Subcutaneous abdominal adipose tissue (tissue), 5 donors: ENCODE measurements around the gene CALD1.
A peak's percentile ranks its signal among the peaks of the same experiment; 100 is the strongest.

Experiments
- H3K27ac ChIP-seq: one replicate; pipeline ENCODE4 v1.7.0; 2013; ENCODE audit warnings: low read depth, mild to moderate bottlenecking, inconsistent platforms, low read length, moderate library complexity
- H3K27me3 ChIP-seq, 5 donors: one replicate each; pipeline ENCODE4 v1.7.0; 2013; ENCODE audit warnings: low read length in 5 of 5, inconsistent platforms in 1 of 5; ENCODE audit not compliant: control insufficient read depth in 5 of 5, insufficient read depth in 4 of 5
- H3K36me3 ChIP-seq, 5 donors: one replicate each; pipeline ENCODE4 v1.7.0; 2013; ENCODE audit warnings: low read length in 5 of 5; ENCODE audit not compliant: control insufficient read depth in 5 of 5, insufficient read depth in 5 of 5
- H3K4me1 ChIP-seq, 5 donors: one replicate each; pipeline ENCODE4 v1.7.0; 2013; ENCODE audit warnings: low read length in 5 of 5, mild to moderate bottlenecking in 3 of 5, moderate library complexity in 1 of 5; ENCODE audit not compliant: control insufficient read depth in 5 of 5, insufficient read depth in 5 of 5
- H3K4me3 ChIP-seq, 5 donors: one replicate each; pipeline ENCODE4 v1.7.0; 2013; ENCODE audit warnings: low read length in 5 of 5, low read depth in 1 of 5
- H3K9ac ChIP-seq, 5 donors: one replicate each; pipeline ENCODE4 v1.7.0; 2013; ENCODE audit warnings: low read length in 5 of 5, mild to moderate bottlenecking in 4 of 5, moderate library complexity in 3 of 5
- H3K9me3 ChIP-seq, 5 donors: one replicate each; pipeline ENCODE4 v1.7.0; 2013; ENCODE audit warnings: low read length in 5 of 5; ENCODE audit not compliant: control insufficient read depth in 5 of 5
- donor health status: healthy.
- donor health status: healthy.
- donor health status: healthy.
- donor health status: healthy.
- donor health status: healthy.

CALD1 gene

DNA sequence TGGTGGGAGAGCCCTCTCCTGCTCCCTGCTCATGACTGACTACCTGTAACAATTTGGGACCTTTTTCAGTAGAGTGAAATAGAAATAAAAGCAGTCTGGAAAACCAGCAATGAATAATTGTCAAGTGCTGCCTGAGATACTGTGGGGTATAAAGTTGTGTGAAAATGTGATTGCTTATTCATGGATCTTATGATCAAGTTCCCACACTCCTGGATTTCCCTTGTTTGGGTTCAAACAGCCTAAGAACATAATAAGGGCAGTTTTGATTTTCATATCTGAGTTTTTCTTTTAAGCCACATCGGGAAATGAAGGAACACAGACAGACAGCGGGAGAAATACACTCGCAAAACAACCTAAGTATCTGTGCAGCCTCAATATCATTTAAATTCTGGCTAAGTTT, 52.9 kb downstream of the CALD1 start:
- Histone ChIP-seq H3K27ac (no peak overlapping the region), H3K27me3 (no peaks in the 10 kb centered on the region), H3K9me3 (no peaks in the 10 kb centered on the region), H3K4me1 (peaks cover 4 to 15% (median 6%) of the 10 kb centered on the region in 5 donors), H3K9ac (no peak overlapping the region), H3K4me3 (no peak overlapping the region), H3K36me3 (no peaks in the 10 kb centered on the region)

DNA sequence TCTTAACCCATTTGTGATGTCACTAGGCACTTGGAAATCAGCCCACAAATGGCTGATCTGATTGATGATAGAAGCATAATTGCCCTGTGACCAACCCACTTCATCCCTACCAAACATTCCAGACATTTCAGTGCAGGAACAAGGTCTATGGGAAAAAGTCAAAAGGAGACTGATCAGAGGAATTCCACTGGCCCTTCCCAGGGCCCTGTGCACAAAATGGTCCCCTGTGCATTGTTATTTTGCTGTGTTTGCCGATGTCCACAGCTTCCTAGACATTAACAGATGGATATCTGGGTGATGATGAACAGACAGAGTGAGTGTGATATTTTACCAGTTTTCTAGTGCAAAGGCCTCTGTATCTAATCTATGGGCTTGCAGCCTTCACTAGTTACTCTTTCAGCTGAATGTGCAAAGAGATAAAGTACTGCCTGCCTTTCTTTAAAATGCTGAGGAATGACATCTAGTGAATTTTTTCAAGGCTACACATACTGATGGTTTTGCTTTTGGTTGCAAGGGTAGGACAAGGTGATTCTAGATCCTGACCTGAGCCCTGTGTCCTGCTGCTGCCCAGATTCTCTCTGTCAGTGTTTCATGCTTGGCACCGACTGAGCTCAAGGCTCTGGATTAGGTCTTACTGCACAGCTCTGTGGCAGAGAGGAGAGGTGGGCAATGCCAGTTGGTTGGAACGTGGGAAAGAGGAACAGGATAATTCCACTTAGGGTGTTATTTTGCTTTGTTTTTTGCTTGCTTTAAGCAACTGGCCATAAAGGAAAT, 55.4 kb downstream of the CALD1 start:
- Histone ChIP-seq H3K27me3 (no peaks in the 10 kb centered on the region), H3K9me3 (no peaks in the 10 kb centered on the region), H3K9ac (no peak overlapping the region), H3K36me3 (no peaks in the 10 kb centered on the region), H3K4me1 (peaks cover 0 to 8% (median 5%) of the 10 kb centered on the region in 5 donors), H3K27ac (no peak overlapping the region), H3K4me3 (no peak overlapping the region)

DNA sequence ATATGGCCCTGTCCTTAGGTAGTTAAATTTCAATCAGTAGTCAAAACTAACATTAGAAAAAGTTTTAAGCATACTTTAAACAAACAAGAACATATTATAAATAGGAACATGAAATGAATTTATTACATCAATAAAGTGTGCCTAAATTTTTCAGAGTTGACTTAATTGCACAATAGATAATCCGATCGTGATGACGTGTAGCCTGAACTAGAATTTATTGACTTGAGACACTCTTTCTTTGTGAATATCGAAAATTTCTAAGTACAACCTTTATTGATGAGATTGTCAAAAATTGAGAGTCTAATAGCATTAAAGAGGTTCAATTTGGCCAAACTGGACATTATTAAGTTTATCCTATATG, 56.0 kb downstream of the CALD1 start:
- Histone ChIP-seq H3K9ac (no peak overlapping the region), H3K4me1 (peaks cover 0 to 8% (median 5%) of the 10 kb centered on the region in 5 donors), H3K4me3 (no peak overlapping the region), H3K36me3 (no peaks in the 10 kb centered on the region), H3K27ac (no peak overlapping the region), H3K27me3 (no peaks in the 10 kb centered on the region), H3K9me3 (no peaks in the 10 kb centered on the region)

DNA sequence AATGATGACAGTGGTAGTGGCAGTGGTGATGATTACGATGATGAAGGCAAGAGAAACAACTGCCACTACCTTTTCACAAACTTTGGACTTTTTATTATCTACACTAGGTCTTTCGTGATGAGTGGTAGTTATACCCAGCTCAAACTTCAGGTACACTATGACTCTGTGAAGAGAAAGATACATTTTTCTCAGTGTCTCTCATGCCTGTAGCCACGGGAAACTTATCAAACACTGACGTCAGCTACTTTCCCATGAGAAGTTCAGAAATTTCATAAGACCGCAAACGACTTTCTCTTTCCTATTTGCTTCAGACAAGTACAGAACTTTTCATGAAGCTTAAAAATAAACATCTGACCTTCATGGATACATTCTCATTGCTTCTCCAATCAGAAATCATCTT, 57.0 kb downstream of the CALD1 start:
- Histone ChIP-seq H3K9me3 (no peaks in the 10 kb centered on the region), H3K36me3 (no peaks in the 10 kb centered on the region), H3K27ac (peak overlapping the region; percentile 3), H3K4me1 (peaks cover 0 to 8% (median 5%) of the 10 kb centered on the region in 5 donors), H3K27me3 (no peaks in the 10 kb centered on the region), H3K9ac (no peak overlapping the region), H3K4me3 (no peak overlapping the region)

DNA sequence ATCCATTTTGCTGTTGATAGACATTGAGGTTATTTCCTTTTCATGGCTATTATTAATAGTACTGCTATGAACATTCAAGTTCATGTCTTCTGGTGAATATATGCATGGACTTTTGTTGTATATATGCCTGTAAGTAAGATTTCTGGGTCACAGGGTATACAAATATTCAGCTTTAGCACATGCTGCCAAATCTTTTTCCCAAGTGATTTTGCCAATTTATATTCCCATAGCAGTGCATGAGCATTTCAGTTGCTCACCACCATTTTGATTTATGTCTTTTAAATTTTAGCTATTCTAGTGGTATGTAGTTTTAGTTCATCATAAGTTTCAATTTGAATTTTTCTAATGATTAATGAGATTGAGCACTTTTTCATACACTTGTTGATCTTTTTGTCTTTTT, 59.9 kb downstream of the CALD1 start:
- Histone ChIP-seq H3K9me3 (no peaks in the 10 kb centered on the region), H3K4me3 (no peak overlapping the region), H3K36me3 (peaks cover 0 to 3% (median 1%) of the 10 kb centered on the region in 5 donors), H3K27ac (no peak overlapping the region), H3K4me1 (peaks cover 5 to 14% (median 11%) of the 10 kb centered on the region in 5 donors), H3K9ac (no peak overlapping the region), H3K27me3 (no peaks in the 10 kb centered on the region)

DNA sequence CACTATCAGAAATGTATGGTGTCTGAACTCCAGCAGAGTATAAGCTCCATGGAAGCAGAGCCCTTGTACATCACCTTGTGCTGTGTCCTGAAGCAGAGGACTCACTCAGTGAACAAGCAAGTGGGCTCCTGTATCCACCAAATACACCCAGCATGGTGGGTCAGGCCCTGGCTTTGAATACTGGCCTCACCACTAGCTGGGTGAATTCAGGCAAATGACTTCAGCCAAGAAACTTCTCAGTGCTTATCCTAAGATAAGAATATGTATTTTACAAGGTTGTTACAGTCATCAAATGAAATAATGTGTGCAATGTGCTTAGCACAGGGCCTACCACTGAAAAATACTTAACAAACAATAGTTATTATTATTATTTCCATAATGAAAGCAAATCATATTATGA, 62.6 kb downstream of the CALD1 start:
- H3K4me3 ChIP-seq, result no peak overlapping the region
- H3K9me3 ChIP-seq, result no peaks in the 10 kb centered on the region
- H3K27me3 ChIP-seq, result no peaks in the 10 kb centered on the region
- peaks cover 5 to 9% (median 6%) of the 10 kb centered on the region in 5 donors for H3K4me1 ChIP-seq
- no peak overlapping the region for H3K27ac ChIP-seq
- peaks cover 0 to 16% (median 5%) of the 10 kb centered on the region in 5 donors for H3K36me3 ChIP-seq
- no peak overlapping the region for H3K9ac ChIP-seq

DNA sequence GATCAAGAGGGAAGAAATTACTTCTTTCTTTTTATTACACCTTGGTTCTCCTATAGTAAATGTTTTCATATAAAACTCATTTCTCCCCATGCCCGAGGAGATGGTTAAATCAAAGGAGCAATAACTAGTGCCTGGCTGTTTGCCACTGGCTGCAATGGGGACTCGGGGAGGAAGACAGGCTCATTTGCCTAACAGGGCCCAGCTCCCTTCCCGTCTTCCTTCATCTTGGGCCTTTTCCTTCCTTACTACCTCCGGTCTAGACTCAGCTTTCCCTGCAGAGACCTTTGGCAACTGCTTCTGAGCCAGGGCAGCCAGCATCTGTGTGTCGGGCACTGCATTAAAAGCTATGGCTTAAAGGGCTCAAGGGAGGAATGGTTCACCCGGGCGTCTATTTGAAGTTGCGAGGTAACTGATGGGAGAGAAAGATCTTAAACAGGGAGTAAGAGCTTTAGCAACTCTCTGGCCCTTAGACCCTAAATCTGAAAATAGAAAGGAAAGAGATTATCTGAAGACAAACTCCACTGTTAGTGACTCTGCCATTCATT, 63.5 kb downstream of the CALD1 start:
- no peak overlapping the region for H3K27ac ChIP-seq
- peaks cover 5 to 17% (median 6%) of the 10 kb centered on the region in 5 donors for H3K4me1 ChIP-seq
- H3K9ac ChIP-seq, result no peak overlapping the region
- no peaks in the 10 kb centered on the region for H3K9me3 ChIP-seq
- H3K27me3 ChIP-seq, result no peaks in the 10 kb centered on the region
- peaks cover 0 to 16% (median 5%) of the 10 kb centered on the region in 5 donors for H3K36me3 ChIP-seq
- H3K4me3 ChIP-seq, result no peak overlapping the region

DNA sequence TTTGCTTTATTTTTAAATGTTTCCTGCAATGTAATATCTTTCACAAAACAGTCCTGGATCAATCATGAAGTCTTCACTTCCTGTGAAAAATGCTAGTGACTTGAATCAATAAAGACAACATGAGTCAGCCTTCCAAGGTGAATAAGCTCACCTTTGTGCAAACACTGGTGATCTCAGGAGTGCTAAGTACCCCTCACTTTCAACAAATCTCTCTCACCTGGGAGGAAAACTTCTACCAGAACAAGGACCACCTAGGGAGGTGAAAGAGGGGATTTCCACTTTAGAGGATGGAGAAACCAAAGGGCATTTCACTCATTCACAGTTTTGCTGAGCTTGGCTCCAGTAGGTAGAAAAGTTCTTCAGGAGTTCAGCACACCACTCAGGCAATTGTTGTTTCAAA, 64.8 kb downstream of the CALD1 start:
- Histone ChIP-seq H3K9ac (no peak overlapping the region), H3K4me1 (peaks cover 5 to 23% (median 6%) of the 10 kb centered on the region in 5 donors), H3K36me3 (peaks cover 0 to 16% (median 5%) of the 10 kb centered on the region in 5 donors), H3K27me3 (no peaks in the 10 kb centered on the region), H3K27ac (no peak overlapping the region), H3K4me3 (no peak overlapping the region), H3K9me3 (no peaks in the 10 kb centered on the region)

DNA sequence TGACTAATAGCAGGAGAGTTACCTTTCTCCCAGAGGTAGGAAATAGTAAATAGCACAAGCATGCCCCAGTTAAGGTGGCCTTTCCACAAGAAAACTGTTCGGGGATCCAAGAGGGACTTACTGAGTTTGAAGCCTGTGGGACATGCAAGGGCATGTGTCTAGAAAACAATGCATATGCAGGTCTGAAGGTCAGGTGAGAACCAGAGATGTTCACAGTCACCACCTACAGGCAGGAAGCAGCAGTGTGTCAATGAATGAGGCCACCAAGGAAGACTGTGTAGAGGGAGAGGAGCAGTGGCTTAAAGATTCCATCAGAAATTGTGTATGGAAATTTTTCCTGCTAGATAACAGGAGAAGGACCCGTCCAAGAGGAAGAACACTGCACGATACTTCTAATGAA, 66.0 kb downstream of the CALD1 start:
- H3K27ac ChIP-seq, result no peak overlapping the region

DNA sequence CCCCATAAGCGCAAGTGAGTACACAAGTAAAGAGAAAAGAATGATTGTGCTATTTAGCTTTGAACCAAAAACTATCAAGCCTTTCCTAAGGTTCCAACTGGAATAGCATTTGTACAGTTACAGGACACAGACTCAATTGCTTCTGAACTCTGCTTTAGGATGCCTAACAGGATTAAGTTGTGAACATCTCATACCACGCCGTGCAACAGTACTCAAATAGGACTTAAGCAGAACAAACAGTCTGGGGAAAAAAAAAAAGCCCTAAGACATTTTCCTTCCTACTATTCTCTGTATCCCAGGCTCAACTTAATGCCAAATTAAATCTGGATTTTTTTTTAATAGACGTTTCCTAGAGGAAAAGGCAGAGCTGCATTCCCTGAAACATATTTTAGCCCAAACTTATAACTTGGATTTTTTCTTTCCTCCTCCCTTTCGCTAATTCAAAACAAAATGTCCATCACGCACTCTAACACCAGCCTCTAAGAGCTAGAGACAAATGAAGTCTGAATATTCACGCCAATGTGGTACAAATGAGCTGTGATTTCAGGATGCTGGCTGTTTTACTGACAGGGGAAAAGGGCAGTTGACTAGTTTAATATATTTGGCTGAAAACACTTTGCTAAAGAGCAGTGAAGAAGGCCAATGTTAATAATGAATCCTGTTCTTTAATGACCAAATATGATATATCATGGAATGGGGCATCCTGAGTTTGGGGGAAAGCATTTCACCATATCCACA, 68.6 kb downstream of the CALD1 start:
- H3K27ac ChIP-seq, result no peak overlapping the region
- no peak overlapping the region for H3K4me3 ChIP-seq
- H3K27me3 ChIP-seq, result no peaks in the 10 kb centered on the region
- no peak overlapping the region for H3K9ac ChIP-seq
- peaks cover 0 to 16% (median 5%) of the 10 kb centered on the region in 5 donors for H3K36me3 ChIP-seq
- H3K9me3 ChIP-seq, result no peaks in the 10 kb centered on the region
- peaks cover 1 to 19% (median 4%) of the 10 kb centered on the region in 5 donors for H3K4me1 ChIP-seq

More for the DNA sequence above, 66.0 kb downstream of the CALD1 start:
- Histone ChIP-seq H3K4me3 (no peak overlapping the region), H3K27me3 (no peaks in the 10 kb centered on the region), H3K4me1 (peaks cover 5 to 23% (median 6%) of the 10 kb centered on the region in 5 donors), H3K9me3 (no peaks in the 10 kb centered on the region), H3K9ac (no peak overlapping the region), H3K36me3 (peaks cover 0 to 16% (median 5%) of the 10 kb centered on the region in 5 donors)
